Endothelial cell of umbilical vein (primary cell): ENCODE data around the gene CTH.

Experiments
- EZH2 ChIP-seq: IDR thresholded peaks from 2 replicates; pipeline ENCODE4 v1.6.1; 2012; ENCODE audit warnings: borderline replicate concordance, low read depth, mild to moderate bottlenecking, moderate library complexity, low read length, inconsistent platforms; ENCODE audit not compliant: severe bottlenecking
- POLR2A ChIP-seq: IDR thresholded peaks from 2 replicates; pipeline ENCODE4 v1.6.1; 2012; ENCODE audit warnings: low read depth, mild to moderate bottlenecking, control low read depth, low read length
- TF ChIP-seq, protein P1 (sequence below), 2 donors: IDR thresholded peaks; 1 replicate in 1 of 2; 2 replicates in 1 of 2; pipeline ENCODE4 v1.5.1; 2011; ENCODE audit warnings: low read length in 2 of 2, mild to moderate bottlenecking in 2 of 2, moderate library complexity in 2 of 2, control low read depth in 1 of 2, inconsistent platforms in 1 of 2, low read depth in 1 of 2; ENCODE audit not compliant: insufficient read depth in 1 of 2; ENCODE audit errors: extremely low read depth in 1 of 2
- TF ChIP-seq, protein P2 (sequence below): IDR thresholded peaks from 2 replicates; pipeline ENCODE4 v1.6.1; 2011; ENCODE audit not compliant: insufficient read depth, insufficient read length

DNA sequence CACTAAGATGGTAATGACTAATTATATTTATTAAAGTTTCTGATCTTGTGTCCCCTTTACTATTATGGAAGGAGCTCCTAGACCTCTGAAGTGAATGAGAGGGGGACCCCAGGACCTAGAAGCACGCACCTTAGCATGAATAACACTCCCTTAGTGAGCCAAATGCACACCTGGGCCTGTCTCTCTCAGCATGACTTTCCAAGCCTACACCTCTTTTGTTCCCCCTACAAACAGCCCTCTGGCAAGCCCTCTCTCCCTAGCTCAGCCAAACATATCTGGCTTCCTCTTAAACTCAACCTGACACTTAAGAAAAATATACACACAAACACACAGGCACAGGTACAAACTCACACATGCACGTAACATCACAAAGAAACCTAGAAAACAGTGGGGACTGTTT lies 7.3 kb upstream of the CTH start:
- TF ChIP-seq, protein P1, sequence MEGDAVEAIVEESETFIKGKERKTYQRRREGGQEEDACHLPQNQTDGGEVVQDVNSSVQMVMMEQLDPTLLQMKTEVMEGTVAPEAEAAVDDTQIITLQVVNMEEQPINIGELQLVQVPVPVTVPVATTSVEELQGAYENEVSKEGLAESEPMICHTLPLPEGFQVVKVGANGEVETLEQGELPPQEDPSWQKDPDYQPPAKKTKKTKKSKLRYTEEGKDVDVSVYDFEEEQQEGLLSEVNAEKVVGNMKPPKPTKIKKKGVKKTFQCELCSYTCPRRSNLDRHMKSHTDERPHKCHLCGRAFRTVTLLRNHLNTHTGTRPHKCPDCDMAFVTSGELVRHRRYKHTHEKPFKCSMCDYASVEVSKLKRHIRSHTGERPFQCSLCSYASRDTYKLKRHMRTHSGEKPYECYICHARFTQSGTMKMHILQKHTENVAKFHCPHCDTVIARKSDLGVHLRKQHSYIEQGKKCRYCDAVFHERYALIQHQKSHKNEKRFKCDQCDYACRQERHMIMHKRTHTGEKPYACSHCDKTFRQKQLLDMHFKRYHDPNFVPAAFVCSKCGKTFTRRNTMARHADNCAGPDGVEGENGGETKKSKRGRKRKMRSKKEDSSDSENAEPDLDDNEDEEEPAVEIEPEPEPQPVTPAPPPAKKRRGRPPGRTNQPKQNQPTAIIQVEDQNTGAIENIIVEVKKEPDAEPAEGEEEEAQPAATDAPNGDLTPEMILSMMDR (IDR thresholded peaks at IDR 0.05; ENCODE audit: extremely low read depth in 1 of 2, insufficient read depth in 1 of 2, low read depth in 1 of 2, low read length in 2 of 2) = no peak
- no peak for TF ChIP-seq EZH2
- TF ChIP-seq, protein P2, sequence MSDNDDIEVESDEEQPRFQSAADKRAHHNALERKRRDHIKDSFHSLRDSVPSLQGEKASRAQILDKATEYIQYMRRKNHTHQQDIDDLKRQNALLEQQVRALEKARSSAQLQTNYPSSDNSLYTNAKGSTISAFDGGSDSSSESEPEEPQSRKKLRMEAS = no peak
- no peak for TF ChIP-seq POLR2A
